Right lobe of liver (tissue), 6 donors: Measurements from ENCODE around the gene TWIST2. TPM values are rescaled to one million over a fixed set of nuclear protein-coding genes. Genes with fewer than 3 reads are reported as not detected.

Source experiments
- ATAC-seq, 4 donors: fragments of 200-7000 bp; cut with Tn5 transposase; one replicate each; pipeline ENCODE4 v1.9.1; 2020; ENCODE audit warnings: mild to moderate bottlenecking in 4 of 4, moderate library complexity in 4 of 4
- DNase-seq, 3 donors: peaks; one replicate each; pipeline ENCODE4 v3.0.0-alpha.2; 2020
- H3K27ac ChIP-seq, 3 donors: fragments of 200-600 bp; one replicate each; pipeline ENCODE4 v1.8.0; 2022
- H3K27me3 ChIP-seq, 2 donors: fragments of 200-600 bp; one replicate each; pipeline ENCODE4 v1.8.0; 2022
- H3K36me3 ChIP-seq, 4 donors: fragments of 200-600 bp; sonication (generic) in 1 of 4; one replicate each; pipeline versions ENCODE4 v1.5.1 to v1.8.0; 2017 to 2022; ENCODE audit warnings: control low read depth in 1 of 4
- H3K4me1 ChIP-seq, 4 donors: fragments of 200-600 bp; sonication (generic) in 1 of 4; one replicate each; pipeline versions ENCODE4 v1.5.1 to v1.8.0; 2017 to 2022; ENCODE audit warnings: control low read depth in 1 of 4
- H3K4me3 ChIP-seq, 3 donors: fragments of 200-600 bp; one replicate each; pipeline ENCODE4 v1.8.0; 2022
- H3K9me3 ChIP-seq, 4 donors: fragments of 200-600 bp; sonication (generic) in 1 of 4; one replicate each; pipeline versions ENCODE4 v1.5.1 to v1.8.0; 2017 to 2022; ENCODE audit warnings: control low read depth in 1 of 4
- POLR2A ChIP-seq: fragments of 450-650 bp; IDR thresholded peaks from one replicate; pipeline ENCODE4 v1.6.1; 2017; ENCODE audit warnings: antibody characterized with exemption, mild to moderate bottlenecking
- WGBS: methylation state at CpG from one replicate; pipeline ENCODE4 v1.1.6; 2018; ENCODE audit warnings: low coverage, low lambda C conversion rate; ENCODE audit not compliant: insufficient coverage; ENCODE audit errors: missing lambda C conversion rate; 5-methylcytosine and 5-hydroxymethylcytosine counted together
- intact Hi-C, 2 donors: fragments of 100-400 bp; cut with DNase I; formaldehyde crosslinking; loops; one replicate each; pipeline versions ENCODE4 v1.11.2 to v1.14.1; 2022
- total RNA-seq, 6 experiments: library from RNA; depleted of rRNA in 2 of 6; stranded (reverse); fragments of >200 nt in 2 of 6; fragmentation: NEBNext Ultra II Directional in 3 of 6; extraction: Animal tissue kit (Norgen Biotek cat#: 25700) in 3 of 6; gene quantifications; one replicate each; pipeline versions ENCODE4 v1.1.0 to v1.2.4, GENCODE V29; 2016 to 2023
- TF ChIP-seq, protein P1 (sequence below), 4 donors: fragments of 200-600 bp in 3 of 4; fragments of 450-650 bp in 1 of 4; IDR thresholded peaks; one replicate each; pipeline versions ENCODE4 v1.5.1 to v1.8.0; 2016 to 2022; ENCODE audit warnings: antibody characterized with exemption in 4 of 4, mild to moderate bottlenecking in 2 of 4
- donor health status: DM: no; HTN: yes; CAD: no.
- donor health status: DM: no; HTN: no; CAD: no.
- donor health status: DM: no; HTN: no; CAD: no.
- donor health status: DM: no; HTN: yes; CAD: no.
- donor health status: DM: no; HTN: yes; CAD: no.

The TWIST2 gene
- total RNA-seq, 6 experiments from 2014 or later: 0.15 to 0.56 (median 0.18) TPM; not detected in 3

DNA sequence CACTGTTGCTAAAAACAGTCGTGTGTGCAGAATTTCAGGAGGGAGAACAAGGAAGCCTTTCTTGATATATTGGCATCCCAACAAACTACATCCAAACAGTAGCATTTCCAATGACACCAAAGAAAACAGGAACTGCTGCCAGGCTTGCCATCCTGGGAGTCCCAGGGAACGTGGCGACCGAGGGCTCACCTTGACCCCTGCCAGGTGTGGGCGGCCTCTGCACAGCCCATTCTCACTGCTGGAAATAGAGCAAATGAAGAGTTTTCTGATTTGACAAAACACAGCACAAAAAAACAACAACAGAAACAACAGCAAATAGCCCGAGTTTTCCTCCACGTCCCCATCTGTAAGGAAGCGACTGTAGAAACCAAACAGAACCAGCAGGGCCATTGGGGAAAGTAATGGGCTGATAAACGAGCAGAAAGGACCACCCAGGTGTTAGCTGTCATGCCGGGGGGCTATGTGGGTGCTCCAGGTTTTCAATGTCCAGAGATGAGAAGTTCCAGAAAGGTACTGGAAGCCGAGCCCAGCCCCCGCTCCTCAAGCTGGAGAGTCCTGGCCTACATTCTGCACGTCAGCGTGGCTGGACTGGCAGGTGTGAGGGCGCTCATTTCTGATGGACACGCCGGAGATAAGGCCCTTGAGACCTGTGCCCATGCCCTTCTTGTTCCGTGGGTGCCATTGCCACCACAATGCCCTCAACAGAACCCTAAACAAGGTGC is 80.8 kb downstream of the TWIST2 start:
- peak in 1 of 3 donors; percentile 36 for DNase-seq
- no peak for ATAC-seq
- no peak overlapping the region for H3K4me3 ChIP-seq
- H3K36me3 ChIP-seq: no peaks in the 10 kb centered on the region
- H3K4me1 ChIP-seq: no peaks in the 10 kb centered on the region
- intact Hi-C loops: no loop called here
- TF ChIP-seq, protein P1, sequence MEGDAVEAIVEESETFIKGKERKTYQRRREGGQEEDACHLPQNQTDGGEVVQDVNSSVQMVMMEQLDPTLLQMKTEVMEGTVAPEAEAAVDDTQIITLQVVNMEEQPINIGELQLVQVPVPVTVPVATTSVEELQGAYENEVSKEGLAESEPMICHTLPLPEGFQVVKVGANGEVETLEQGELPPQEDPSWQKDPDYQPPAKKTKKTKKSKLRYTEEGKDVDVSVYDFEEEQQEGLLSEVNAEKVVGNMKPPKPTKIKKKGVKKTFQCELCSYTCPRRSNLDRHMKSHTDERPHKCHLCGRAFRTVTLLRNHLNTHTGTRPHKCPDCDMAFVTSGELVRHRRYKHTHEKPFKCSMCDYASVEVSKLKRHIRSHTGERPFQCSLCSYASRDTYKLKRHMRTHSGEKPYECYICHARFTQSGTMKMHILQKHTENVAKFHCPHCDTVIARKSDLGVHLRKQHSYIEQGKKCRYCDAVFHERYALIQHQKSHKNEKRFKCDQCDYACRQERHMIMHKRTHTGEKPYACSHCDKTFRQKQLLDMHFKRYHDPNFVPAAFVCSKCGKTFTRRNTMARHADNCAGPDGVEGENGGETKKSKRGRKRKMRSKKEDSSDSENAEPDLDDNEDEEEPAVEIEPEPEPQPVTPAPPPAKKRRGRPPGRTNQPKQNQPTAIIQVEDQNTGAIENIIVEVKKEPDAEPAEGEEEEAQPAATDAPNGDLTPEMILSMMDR (IDR thresholded peaks at IDR 0.05): no peak
- TF ChIP-seq POLR2A: no peak
- no peaks in the 10 kb centered on the region for H3K27me3 ChIP-seq
- no peaks in the 10 kb centered on the region for H3K9me3 ChIP-seq
- WGBS: 45% methylated on average over 4 of the region's 18 CpGs
- H3K27ac ChIP-seq: no peak overlapping the region

DNA sequence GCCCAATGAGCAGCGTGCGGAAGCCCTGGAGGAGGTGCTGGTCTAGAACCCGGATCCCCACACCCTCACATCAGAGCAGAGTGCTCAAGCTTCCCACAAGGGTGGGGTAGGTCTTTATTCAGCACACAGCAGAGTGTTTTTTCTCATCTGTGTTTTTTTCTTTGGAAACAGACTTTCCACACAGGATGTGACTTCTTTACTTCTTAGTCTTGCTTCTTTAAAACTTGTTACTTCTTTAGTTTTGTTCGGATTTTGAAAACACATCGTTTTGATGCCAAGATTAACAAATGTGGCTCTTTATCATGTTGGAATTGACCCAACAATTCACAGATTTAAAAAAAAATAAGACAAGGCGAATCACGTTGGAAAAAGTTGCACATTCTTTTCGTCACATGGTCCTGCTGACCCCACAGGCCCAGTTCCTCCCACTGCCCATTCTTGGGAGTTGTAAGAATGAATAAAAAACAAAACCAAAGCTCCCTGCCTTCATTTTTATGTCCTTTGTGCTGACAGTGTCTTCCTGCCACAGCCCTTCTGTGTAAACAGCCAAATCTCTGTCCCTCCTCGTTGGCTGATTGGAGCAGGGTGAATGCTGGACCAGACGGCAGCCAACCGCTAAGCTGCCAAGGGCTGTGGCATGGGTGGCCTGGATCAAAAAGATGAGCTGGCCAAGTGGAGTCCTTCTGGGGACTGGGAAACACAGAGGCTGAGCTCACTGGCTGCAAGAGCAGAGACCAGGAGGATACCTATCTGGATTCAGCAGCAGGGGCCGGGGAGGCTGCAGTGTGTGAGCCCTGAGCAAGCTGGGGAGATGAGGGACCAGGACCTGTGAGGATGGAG is 81.6 kb downstream of the TWIST2 start:
- Histone ChIP-seq H3K4me1 (no peaks in the 10 kb centered on the region), H3K9me3 (no peaks in the 10 kb centered on the region), H3K27ac (no peak overlapping the region), H3K36me3 (no peaks in the 10 kb centered on the region), H3K27me3 (no peaks in the 10 kb centered on the region), H3K4me3 (no peak overlapping the region)
- TF ChIP-seq, protein P1 (IDR thresholded peaks at IDR 0.05): no peak
- no peak for TF ChIP-seq POLR2A
- ATAC-seq (peak in 2 of 4 donors; percentile 16 to 21), DNase-seq (peak in 1 of 3 donors; percentile 35)
- intact Hi-C loops: no loop called here
- 48% methylated on average over 8 of the region's 12 CpGs for WGBS

DNA sequence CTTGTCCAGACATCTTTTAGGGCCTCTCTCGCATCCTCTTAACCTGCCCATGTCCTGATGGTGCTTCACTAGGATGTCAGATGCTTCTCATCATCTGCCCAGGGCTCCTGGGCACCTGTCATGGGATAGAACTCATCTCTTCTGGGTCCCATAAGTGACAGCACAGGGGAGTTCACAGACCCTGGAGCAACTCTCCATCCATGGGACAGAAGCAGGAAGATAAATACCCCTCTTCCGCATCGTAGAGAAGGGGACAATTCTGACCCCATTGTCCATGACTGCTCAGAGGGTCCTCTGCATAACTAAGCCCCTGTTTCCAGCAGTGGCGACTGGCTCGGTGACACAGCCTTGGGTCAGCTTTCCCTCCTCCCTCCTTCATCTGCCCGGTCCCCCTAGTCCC is 82.3 kb downstream of the TWIST2 start:
- intact Hi-C loops: no loop called here
- DNase-seq (peak in 1 of 3 donors; percentile 15), ATAC-seq (no peak)
- Histone ChIP-seq H3K9me3 (no peaks in the 10 kb centered on the region), H3K27me3 (no peaks in the 10 kb centered on the region), H3K36me3 (no peaks in the 10 kb centered on the region), H3K27ac (no peak overlapping the region), H3K4me3 (no peak overlapping the region), H3K4me1 (no peaks in the 10 kb centered on the region)
- TF ChIP-seq, protein P1 (IDR thresholded peaks at IDR 0.05): no peak
- no peak for TF ChIP-seq POLR2A
- 19% methylated on average over 2 of the region's 6 CpGs for WGBS

DNA sequence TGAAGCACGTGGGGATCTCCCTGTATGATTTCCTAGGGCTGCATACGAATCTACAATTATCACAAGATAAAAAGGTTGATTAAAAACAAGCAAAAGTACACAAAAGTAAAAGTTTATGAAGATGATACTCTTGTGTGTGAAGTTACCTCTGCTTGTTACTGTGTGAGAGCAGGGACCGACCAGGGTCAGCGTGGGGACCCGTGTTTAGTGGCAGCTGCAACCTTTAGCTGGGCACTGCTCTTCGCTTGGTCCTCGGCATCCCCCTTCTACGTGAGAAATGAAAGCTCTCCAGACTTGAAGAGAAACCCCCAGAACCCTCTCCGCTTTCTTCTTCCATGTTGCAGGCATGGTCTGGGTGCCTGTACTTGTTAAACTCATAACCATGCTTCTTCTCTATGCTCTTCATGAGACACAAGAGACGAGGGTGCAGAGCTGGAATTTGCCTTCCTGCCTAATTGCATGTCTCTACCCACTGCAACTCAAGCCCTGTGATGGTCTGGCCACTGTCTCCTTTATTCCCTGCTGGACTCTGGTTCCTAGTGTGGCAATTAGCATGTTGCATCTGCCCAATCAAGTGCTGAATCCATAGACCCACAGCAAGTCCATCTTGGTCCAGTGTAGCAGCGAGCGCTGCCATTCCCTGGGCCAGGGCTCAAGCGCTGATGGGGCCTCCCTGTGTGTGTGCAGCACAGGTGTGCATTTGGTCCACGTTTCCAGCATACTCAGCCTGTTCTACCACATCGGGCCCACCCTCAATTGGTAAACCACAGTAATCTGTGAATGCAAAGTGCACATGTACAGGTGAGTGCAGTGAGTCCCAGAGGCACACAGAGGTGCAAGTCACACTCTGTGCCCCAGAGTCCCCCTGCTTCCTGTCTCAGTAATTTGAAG is 88.5 kb downstream of the TWIST2 start:
- 63% methylated on average over 7 of the region's 15 CpGs for WGBS
- no peak for ATAC-seq

More for the DNA sequence above, 88.5 kb downstream of the TWIST2 start:
- TF ChIP-seq, protein P1 (IDR thresholded peaks at IDR 0.05): no peak
- no peak for TF ChIP-seq POLR2A
- H3K4me1 ChIP-seq: no peaks in the 10 kb centered on the region
- H3K36me3 ChIP-seq: no peaks in the 10 kb centered on the region
- H3K27ac ChIP-seq: no peak overlapping the region
- no peaks in the 10 kb centered on the region for H3K9me3 ChIP-seq
- no peaks in the 10 kb centered on the region for H3K27me3 ChIP-seq
- DNase-seq: peak in 1 of 3 donors; percentile 19
- H3K4me3 ChIP-seq: no peak overlapping the region
- intact Hi-C loops: no loop called here
